Activated naive CD8-positive, alpha-beta T cell (primary cell): ENCODE results near the gene NECTIN1.

ENCODE experiments used
- H3K27ac Mint-ChIP-seq: one replicate; pipeline ENCODE4 v1.8.0; 2021; ENCODE audit warnings: mixed read lengths
- H3K27me3 Mint-ChIP-seq: one replicate; pipeline ENCODE4 v1.8.0; 2021; ENCODE audit warnings: mixed read lengths
- H3K36me3 Mint-ChIP-seq: one replicate; pipeline ENCODE4 v1.8.0; 2021; ENCODE audit warnings: mixed read lengths
- H3K4me1 Mint-ChIP-seq: one replicate; pipeline ENCODE4 v1.8.0; 2021; ENCODE audit warnings: low read depth, mixed read lengths
- H3K4me3 Mint-ChIP-seq: one replicate; pipeline ENCODE4 v1.8.0; 2021; ENCODE audit warnings: mild to moderate bottlenecking, mixed read lengths
- H3K9me3 Mint-ChIP-seq: one replicate; pipeline ENCODE4 v1.8.0; 2021; ENCODE audit warnings: low read depth, mixed read lengths

Gene NECTIN1

DNA sequence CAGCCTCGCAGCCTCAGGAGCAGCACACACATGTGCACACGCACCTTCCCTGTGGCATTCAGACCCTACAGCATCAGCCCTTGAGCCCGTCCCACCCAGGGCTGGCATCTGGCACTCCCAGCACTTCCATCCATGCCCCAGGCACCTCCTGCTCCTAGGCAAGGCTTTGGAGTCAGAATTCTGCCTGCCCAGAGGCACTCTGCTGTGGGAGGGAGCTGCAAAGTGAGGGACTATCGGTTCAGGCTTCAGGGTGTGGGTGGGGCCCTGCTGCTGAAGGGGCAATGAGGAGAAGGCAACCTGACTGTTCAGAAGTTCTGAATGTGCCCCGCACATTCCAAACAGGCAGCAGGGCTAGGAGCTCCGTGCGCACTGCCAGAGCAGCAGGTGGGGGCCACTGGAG is 39.7 kb downstream of the NECTIN1 start:
- no peak overlapping the region for H3K27ac Mint-ChIP-seq
- H3K36me3 Mint-ChIP-seq: no peaks in the 10 kb centered on the region
- peaks cover 17% of the 10 kb centered on the region for H3K4me1 Mint-ChIP-seq
- H3K27me3 Mint-ChIP-seq: no peaks in the 10 kb centered on the region
- H3K4me3 Mint-ChIP-seq: no peak overlapping the region
- H3K9me3 Mint-ChIP-seq: no peaks in the 10 kb centered on the region

DNA sequence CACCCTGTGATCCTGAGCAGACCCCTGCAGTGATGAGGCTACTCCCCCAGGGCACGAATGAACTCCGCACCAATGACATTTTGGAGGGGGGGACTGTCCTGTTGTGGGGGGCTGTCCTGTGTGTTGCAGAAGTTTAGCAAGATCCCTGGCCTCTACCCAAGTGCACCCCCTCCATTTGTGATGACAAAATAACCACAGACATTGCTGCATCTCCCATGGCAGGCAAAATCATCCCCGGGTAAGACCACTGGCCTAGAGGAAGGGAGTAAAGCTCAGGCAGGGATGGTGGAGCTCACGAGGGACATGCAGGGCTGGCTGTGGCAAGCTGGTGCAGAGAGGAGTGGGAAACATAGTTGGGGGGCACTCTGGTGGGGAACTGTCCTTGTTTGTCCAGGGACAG is 40.6 kb downstream of the NECTIN1 start:
- Mint-ChIP-seq H3K4me3 (no peak overlapping the region), H3K36me3 (no peaks in the 10 kb centered on the region), H3K27me3 (no peaks in the 10 kb centered on the region), H3K4me1 (peaks cover 23% of the 10 kb centered on the region), H3K27ac (no peak overlapping the region), H3K9me3 (no peaks in the 10 kb centered on the region)

DNA sequence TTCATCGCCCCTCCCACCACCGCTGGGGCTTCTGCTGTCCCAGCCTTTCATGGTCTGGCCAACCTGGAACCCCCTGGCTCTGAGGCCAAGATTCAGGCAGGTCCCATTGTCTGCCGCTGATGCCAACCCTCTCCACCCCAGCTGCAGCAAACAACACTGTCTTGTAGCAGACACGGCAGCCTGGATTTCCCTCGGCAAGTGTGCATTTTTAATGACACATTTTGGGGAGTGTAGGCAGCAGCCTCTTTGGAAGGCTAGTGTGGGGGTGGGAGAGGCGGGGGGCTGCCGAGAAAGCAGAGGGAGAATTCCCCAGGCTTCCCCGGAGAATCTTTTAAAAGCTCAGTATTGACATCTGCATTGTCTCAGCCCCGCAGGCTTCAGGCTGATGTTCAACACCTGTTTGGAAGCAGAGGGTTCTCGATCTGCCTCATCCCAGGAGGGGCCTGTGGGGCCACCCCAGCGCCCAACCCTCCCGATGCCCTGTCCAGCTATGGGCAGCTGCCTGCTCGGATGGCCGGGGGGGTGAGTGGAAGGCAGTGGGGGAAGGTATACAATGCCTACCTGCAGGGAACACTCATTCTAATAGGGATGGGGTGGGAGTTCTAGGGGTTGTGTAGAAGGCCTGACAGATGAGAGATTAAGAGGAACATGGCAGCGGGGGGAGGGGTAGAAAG is 41.5 kb downstream of the NECTIN1 start:
- peaks cover 20% of the 10 kb centered on the region for H3K4me1 Mint-ChIP-seq
- no peak overlapping the region for H3K27ac Mint-ChIP-seq
- H3K36me3 Mint-ChIP-seq: no peaks in the 10 kb centered on the region
- no peak overlapping the region for H3K4me3 Mint-ChIP-seq
- no peaks in the 10 kb centered on the region for H3K27me3 Mint-ChIP-seq
- H3K9me3 Mint-ChIP-seq: no peaks in the 10 kb centered on the region

DNA sequence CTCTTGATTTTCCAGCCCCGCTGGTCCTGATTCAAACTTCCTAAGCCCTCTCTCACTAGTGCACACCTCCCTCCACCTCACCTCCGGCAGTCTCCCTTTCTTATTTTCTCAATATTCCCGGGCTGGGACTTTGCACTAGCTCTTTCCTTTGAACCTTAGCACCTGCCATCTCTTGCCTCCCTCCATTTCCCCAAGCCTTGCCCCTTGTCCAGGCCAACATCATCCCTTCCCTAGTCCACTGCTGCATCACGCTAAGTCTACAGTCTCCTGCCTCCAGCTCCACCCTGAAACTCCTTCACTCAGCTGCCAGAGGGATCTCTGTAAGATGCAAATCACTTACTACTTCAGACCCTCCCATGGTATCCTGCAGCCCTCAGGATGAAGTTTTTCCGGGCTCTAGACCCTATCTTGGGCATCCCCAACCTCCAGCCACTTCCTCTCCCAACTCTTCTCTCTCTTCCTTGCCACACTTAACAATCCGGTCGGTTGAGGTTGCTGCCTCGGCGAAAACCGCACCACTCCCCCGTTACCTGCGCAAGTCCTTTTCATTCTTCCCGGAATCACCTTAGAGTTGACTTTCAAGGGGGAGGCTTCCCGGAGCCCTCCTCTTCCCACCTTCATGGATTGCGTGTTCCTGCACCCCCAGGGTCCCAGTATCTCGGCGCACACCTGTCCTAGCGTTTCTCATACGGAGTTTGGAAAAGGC is 42.7 kb downstream of the NECTIN1 start:
- peaks cover 17% of the 10 kb centered on the region for H3K4me1 Mint-ChIP-seq
- H3K9me3 Mint-ChIP-seq: no peaks in the 10 kb centered on the region
- H3K27ac Mint-ChIP-seq: no peak overlapping the region
- H3K27me3 Mint-ChIP-seq: no peaks in the 10 kb centered on the region
- no peaks in the 10 kb centered on the region for H3K36me3 Mint-ChIP-seq
- H3K4me3 Mint-ChIP-seq: no peak overlapping the region

DNA sequence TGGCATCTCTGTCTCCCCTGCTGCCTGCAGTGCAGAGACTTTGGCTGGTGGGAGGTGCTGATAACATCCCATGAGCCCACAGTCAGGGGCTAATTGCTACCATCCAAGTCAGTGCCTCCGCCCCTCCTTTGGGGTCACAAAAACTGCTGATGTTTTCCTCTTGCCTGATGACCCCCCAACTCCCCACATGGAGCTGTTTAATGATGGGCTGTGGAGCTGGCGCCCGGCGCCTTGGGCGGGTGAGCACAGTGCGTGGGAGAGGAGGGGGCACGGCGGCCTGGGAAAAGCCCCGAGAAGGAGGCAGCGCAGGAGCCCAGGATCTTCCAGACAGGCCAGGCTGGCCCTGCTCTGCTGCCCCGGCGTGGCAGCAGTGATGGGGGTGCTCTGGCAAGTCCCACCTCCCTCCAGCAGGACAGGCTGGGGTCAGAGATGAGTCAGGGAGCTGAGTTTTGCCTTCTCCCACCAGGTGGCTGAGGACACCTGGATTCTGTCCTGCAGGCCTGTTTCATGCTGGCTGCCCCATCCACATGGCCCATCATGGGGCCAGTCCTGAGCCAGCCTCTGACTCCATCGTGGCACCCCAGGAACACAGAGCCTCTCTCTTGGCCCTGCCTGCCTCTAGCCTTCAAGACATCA is 43.8 kb downstream of the NECTIN1 start:
- Mint-ChIP-seq H3K4me1 (peaks cover 8% of the 10 kb centered on the region), H3K9me3 (no peaks in the 10 kb centered on the region), H3K27ac (no peak overlapping the region), H3K4me3 (no peak overlapping the region), H3K27me3 (no peaks in the 10 kb centered on the region), H3K36me3 (no peaks in the 10 kb centered on the region)

DNA sequence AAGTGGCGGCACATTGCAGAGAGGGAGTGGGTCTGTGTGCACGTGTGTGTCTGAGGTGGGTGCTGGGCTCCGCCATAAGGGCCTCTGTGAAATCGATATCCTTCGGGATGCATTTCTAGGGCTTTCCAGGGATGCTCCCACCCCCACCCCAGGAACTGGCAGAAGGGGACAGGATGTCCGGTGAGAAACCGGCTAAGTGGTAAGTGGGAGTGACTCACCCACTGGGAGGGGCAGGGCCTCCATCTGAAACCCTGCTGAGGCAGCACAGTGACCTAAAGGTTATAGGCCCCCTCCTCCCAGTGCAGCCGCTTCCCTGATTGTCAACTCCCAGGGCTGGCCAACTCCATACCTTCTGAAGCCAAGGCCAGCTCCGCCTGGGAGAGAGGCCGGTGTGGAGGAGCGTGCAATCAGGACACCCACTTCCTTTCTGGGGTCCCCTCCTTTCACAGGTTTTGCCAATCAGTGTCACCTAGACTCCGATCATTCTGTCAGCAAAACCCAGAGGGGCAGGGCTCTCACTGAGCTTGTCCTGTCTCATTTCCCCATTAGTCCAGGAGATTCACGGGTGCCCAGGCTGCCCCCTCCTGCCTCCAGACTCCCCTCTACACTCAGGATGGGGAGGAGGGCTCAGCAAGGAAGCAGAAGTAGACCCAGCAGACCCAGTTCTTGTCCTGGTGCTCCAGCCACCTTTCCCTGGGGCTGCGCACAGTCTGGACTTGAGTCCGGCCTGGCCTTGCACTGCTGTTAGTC is 44.5 kb downstream of the NECTIN1 start:
- Mint-ChIP-seq H3K4me1 (peaks cover 7% of the 10 kb centered on the region), H3K36me3 (no peaks in the 10 kb centered on the region), H3K4me3 (no peak overlapping the region), H3K27me3 (no peaks in the 10 kb centered on the region), H3K9me3 (no peaks in the 10 kb centered on the region), H3K27ac (no peak overlapping the region)

DNA sequence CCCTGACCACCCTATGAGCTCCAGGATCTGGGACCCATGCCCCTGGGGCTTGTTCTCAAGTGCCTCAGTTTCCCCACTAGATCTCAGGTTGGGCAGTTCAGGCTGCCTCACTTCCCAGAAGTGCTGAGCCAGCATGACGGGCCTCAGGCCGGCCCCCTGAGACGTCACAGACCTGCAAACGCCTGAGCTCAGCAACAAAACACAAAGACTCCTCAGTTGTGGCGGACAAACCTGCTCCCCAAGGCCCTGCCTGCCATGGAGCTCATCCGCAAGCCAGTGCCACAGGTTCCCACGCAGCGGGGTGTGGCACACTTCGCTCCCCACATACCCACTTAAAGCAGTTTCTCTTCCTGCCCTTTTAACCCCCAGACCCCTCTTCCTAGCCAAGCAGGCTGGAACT is 45.2 kb downstream of the NECTIN1 start:
- H3K4me1 Mint-ChIP-seq: peaks cover 7% of the 10 kb centered on the region
- no peaks in the 10 kb centered on the region for H3K9me3 Mint-ChIP-seq
- no peak overlapping the region for H3K4me3 Mint-ChIP-seq

DNA sequence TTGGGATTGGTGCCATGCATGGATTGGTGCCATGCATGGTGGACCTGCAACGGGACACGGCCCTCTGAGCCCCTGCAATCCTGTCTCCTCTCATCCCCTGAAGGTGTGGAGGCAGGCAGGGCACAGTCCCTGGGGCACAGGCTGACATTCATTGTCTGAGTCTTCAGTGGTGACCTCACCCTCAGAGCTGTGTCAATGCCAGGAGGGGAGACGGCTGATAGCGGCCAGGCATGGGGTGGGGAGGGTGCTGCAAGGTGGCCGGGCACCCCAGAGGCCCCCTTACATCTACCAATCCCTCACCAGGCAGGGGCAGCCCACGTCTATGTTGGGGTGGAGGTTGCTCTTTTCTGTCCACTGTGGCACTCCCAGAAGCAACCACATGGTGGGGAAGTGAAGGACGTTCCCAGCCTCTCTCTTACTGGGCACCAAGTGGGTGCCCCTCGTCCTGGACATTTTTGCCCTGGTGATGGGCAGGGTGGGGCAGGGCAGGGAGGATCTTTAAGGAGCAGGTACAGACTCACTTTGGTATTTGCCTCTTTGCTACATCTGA is 47.6 kb downstream of the NECTIN1 start:
- Mint-ChIP-seq H3K9me3 (no peaks in the 10 kb centered on the region), H3K27ac (no peak overlapping the region), H3K4me3 (no peak overlapping the region), H3K27me3 (no peaks in the 10 kb centered on the region), H3K36me3 (peaks cover 2% of the 10 kb centered on the region), H3K4me1 (peaks cover 7% of the 10 kb centered on the region)

More for the DNA sequence above, 45.2 kb downstream of the NECTIN1 start:
- Mint-ChIP-seq H3K27ac (no peak overlapping the region), H3K36me3 (no peaks in the 10 kb centered on the region), H3K27me3 (no peaks in the 10 kb centered on the region)

DNA sequence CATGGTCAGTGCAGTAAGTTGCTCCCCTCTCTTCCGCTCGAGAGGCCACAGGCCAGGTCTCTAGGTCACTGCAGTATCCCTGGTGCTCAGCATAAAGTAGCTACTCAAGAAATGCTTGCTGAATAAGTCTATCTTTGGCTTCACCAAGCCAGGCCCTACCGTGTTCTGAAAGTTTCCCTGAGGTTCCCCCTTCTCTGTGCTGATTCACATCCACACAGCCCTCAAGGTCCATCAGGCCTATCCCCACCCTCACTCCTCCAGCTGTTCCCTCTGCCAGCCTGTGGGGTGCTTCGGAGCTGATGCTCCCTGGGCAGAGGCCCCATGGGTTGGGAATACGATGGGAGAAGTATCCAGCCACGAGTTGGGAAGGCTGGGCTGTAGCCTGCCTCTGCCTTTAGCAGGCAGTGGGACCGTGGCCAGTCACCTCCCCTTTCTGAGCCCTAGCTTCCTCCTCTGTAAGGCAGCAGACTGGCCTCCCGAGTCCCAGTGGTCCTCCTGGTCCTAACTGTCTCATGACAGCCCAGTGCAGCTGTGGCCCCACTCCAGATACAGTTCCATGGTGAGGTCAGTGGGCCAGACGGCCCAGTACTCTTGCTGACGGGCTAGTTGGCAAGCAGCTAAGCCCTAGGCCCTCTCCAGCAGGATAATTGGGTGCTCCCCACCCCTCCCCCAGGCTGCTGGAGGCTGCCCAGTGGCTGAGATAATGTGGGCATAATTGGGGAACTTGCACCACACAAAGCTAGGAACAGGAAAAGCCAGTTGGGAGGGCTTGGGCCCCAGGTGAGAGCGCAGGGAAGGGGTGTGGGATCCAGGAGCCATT is 48.2 kb downstream of the NECTIN1 start:
- Mint-ChIP-seq H3K27me3 (no peaks in the 10 kb centered on the region), H3K27ac (no peak overlapping the region), H3K9me3 (no peaks in the 10 kb centered on the region), H3K36me3 (peaks cover 2% of the 10 kb centered on the region), H3K4me3 (no peak overlapping the region), H3K4me1 (peaks cover 7% of the 10 kb centered on the region)

DNA sequence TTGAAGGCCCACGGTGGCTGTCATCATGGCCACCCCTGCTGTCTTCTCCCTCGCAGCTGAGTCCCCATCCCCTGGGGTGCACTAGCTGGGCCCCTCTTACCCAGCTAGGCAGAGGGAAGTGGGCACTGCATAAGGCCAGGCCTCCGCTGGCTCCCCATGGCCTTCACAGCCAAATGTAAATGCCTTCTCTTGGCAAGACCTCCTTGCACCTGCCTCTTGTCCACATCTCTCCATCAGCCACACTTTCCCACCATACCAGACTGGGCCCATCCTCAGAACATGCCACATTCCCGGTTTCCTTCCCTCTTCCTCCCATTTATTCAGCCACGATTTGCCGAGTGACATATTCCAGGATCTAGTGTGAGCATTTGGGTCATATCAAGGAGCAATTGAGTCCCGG is 49.7 kb downstream of the NECTIN1 start:
- H3K27ac Mint-ChIP-seq: no peak overlapping the region
- peaks cover 2% of the 10 kb centered on the region for H3K36me3 Mint-ChIP-seq
- peaks cover 7% of the 10 kb centered on the region for H3K4me1 Mint-ChIP-seq
- no peaks in the 10 kb centered on the region for H3K27me3 Mint-ChIP-seq
- H3K9me3 Mint-ChIP-seq: no peaks in the 10 kb centered on the region
- no peak overlapping the region for H3K4me3 Mint-ChIP-seq

DNA sequence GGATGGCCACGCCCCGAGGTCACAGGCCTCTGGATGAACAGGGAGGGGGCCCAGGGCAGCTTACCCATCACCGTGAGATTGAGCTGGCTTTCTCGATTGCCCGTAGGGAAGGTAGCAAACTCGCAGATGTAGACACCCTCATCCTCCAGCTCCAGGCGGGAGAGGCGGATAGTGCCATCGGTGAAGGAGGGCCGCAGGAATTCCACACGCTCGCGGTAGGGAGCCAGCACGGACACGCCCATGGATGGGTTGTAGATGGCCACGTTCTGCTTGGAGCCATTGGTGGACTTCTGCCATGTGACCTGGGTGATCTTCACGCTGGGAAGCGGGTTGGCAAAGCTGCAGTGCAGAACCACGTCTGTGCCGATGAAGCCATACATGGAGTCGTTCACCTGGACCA is 50.6 kb downstream of the NECTIN1 start:
- Mint-ChIP-seq H3K36me3 (peaks cover 2% of the 10 kb centered on the region), H3K27me3 (no peaks in the 10 kb centered on the region), H3K4me3 (no peak overlapping the region), H3K27ac (no peak overlapping the region), H3K4me1 (peaks cover 6% of the 10 kb centered on the region), H3K9me3 (no peaks in the 10 kb centered on the region)

DNA sequence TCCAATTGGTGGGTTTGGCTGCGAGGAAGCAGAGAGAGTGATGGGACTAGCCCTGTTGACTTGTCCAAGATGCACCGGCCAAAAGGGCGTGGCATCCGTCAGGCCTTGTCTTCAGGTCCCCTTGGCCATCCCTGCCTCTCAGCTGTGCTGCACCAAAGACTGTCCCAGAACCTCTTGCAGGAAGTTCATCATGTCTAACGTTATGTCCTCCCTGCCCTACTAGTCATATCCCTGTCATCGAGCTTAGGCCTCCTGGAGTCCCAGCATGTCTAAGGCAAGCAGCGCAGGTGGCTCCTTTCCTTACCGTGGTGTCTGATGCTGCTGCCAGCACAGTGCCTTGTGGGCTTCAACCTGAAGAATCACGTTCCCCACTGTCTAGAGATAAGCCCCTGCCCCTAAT is 51.2 kb downstream of the NECTIN1 start:
- Mint-ChIP-seq H3K4me1 (peaks cover 6% of the 10 kb centered on the region), H3K36me3 (peaks cover 2% of the 10 kb centered on the region), H3K9me3 (no peaks in the 10 kb centered on the region), H3K4me3 (no peak overlapping the region), H3K27ac (no peak overlapping the region), H3K27me3 (no peaks in the 10 kb centered on the region)

DNA sequence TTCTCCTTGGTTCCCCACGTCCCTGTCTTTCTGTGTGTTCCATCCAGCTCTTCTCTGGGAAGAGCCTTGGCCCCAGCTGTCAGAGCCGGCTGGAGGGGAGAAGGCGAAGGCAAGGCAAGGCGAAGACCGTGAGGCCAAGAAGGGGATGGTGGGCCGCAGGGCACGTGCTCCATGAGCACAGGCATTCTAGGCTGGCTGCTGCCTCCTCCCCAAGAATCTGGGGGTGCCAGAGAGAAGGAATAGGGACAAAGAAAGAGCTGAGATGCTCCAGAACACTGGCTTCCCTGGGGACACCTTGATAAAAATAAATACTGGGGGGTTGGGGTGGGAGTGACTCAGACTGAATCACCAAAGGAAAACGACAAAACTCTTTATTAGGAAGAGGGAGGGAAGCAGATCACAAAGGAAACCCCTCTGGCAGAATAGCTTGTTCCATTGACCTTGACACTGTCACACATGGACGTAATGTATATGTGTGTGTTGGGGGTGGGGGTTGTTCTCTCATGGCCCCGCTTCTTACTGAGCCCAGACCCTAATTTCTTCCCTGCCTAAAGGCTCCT is 52.5 kb downstream of the NECTIN1 start:
- H3K27me3 Mint-ChIP-seq: no peaks in the 10 kb centered on the region
- H3K36me3 Mint-ChIP-seq: peaks cover 2% of the 10 kb centered on the region
- H3K9me3 Mint-ChIP-seq: no peaks in the 10 kb centered on the region
- H3K27ac Mint-ChIP-seq: no peak overlapping the region
- no peak overlapping the region for H3K4me3 Mint-ChIP-seq
- H3K4me1 Mint-ChIP-seq: peaks cover 6% of the 10 kb centered on the region

DNA sequence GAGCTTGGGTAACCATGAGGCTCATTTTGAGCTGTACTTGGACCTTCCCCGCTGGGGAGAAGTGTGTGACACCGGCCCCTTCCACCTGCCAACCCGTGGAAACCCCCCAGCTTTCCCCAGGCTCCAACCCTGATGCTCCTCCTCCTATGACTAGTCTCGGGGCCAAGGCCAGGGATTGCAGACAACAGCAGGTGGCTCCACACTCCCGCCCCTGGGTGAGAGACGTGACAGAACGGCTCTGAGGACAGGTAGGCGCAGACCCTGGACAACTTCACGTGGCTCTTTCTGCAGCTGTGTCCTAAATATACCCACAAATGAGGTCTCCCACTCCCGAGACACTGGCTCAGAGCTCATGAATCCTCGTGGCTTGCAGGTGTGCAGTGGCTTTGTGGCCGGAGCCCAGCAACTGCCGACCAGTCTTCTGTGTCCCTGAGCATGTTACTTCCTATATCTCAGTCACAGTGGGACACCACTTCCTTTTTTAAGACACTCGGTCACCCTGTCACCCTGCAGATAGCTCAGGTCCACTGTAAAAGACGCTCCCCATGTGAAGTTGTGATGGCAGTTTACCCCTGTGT is 55.2 kb downstream of the NECTIN1 start:
- peaks cover 2% of the 10 kb centered on the region for H3K36me3 Mint-ChIP-seq
- H3K4me3 Mint-ChIP-seq: no peak overlapping the region
- H3K4me1 Mint-ChIP-seq: peaks cover 6% of the 10 kb centered on the region
- H3K9me3 Mint-ChIP-seq: no peaks in the 10 kb centered on the region
- no peaks in the 10 kb centered on the region for H3K27me3 Mint-ChIP-seq
- H3K27ac Mint-ChIP-seq: no peak overlapping the region
